ENCODE measurements around the gene RPL13.
"Not testable (repeated sequence)": the region's sequence is repeated elsewhere in the genome, so short reads cannot be mapped to it uniquely, and the experiment has no call there.

The RPL13 gene

GRCh38 chr16:89581045-89581695 lies 20.7 kb downstream of the RPL13 start:
- DNase-seq (ENCODE audit: low spot score in 2 of 2), result no peak
- no peaks in the 10 kb centered on the region for H3K9me3 Mint-ChIP-seq
- no peak overlapping the region for H3K4me3 Mint-ChIP-seq
- no peaks in the 10 kb centered on the region for H3K4me1 Mint-ChIP-seq
- no peak overlapping the region for H3K27ac Mint-ChIP-seq (ENCODE audit: low read depth)
- ATAC-seq (replicated peaks; ENCODE audit: extremely low read depth, poor library complexity, severe bottlenecking), result no peak
- H3K36me3 Mint-ChIP-seq (ENCODE audit: insufficient read depth), result peaks cover 8% of the 10 kb centered on the region
- H3K27me3 Mint-ChIP-seq, result no peaks in the 10 kb centered on the region

DNA sequence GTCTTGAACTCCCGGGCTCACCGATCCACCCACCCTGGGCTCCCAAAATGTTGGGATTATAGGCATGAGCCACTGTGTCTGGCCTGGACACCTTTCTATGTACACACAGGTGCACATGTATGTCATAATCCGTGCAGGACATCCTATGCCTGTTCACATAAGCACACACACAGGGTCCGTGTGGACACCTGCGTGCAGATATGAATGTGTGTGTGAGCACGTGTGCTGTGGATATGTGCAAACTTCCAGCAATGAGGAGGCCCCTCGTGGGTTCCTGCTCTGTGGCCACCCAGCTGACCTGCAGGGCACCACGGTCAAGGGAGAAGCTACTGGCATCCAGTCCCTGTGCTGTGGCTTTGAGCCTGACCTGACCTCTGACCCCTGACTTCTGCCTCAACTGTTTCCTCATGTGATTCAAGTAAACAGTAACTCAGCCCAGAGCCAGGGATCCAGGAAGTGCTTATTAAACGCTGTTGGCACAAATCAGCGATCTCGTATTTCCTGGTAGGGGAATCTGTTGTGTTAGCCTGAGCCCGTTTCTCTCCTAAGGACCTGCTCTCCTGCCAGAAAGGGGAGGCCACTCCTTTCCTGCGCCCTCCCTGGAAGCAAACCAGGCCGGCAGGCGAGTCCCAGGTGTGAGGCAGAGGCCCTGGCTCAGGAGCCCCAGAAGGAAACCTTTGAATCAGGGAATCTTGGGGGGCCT lies 21.5 kb downstream of the RPL13 start:
- Mint-ChIP-seq H3K4me3 (no peak overlapping the region), H3K36me3 (ENCODE audit: insufficient read depth) (peaks cover 8% of the 10 kb centered on the region), H3K4me1 (no peaks in the 10 kb centered on the region), H3K27me3 (no peaks in the 10 kb centered on the region), H3K9me3 (no peaks in the 10 kb centered on the region), H3K27ac (ENCODE audit: low read depth) (no peak overlapping the region)
- ATAC-seq (replicated peaks; ENCODE audit: extremely low read depth, poor library complexity, severe bottlenecking), result no peak
- DNase-seq (ENCODE audit: low spot score in 2 of 2), result no peak

GRCh38 chr16:89582614-89583196 lies 22.2 kb downstream of the RPL13 start:
- H3K9me3 Mint-ChIP-seq, result no peaks in the 10 kb centered on the region
- no peak for ATAC-seq (replicated peaks; ENCODE audit: extremely low read depth, poor library complexity, severe bottlenecking)
- DNase-seq (ENCODE audit: low spot score in 2 of 2), result no peak
- H3K4me1 Mint-ChIP-seq, result no peaks in the 10 kb centered on the region
- no peak overlapping the region for H3K27ac Mint-ChIP-seq (ENCODE audit: low read depth)
- H3K4me3 Mint-ChIP-seq, result no peak overlapping the region
- H3K36me3 Mint-ChIP-seq (ENCODE audit: insufficient read depth), result peaks cover 8% of the 10 kb centered on the region
- H3K27me3 Mint-ChIP-seq, result no peaks in the 10 kb centered on the region

DNA sequence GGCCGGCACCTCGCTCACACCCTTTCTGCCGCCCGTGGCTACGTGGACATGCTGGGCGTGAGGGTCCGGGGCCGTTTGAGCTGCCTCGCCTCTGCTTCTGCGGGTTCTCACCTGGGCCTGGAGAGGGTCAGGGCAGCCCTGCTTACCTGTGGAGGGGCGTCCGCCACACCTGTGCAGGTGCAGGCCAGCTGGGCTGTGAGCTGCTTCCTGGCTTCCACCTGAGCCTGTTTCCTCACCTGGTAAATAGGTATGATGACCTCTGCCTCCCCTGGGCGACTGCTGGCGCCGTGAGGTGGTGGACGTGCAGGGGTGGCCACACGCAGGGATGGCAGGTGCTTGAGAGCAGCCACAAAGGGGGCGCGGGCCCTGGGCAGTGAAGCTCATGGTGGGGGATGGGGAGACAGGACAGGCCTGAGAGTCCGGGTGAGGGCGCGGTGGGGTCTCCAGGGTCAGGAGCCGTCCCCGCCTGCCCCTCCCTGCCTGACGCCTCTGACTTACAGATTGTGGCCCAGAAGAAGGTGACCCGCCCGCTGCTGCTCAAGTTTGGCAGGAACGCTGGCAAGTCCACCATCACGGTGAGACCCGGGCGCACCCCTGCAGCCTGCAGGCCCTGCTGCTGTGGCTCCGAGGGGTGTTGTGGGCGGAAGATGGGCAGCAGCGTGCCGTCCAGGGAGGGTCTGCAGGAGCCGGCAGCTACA lies 22.9 kb downstream of the RPL13 start:
- Mint-ChIP-seq H3K27ac (ENCODE audit: low read depth) (no peak overlapping the region), H3K36me3 (ENCODE audit: insufficient read depth) (peaks cover 6% of the 10 kb centered on the region), H3K4me1 (no peaks in the 10 kb centered on the region), H3K9me3 (no peaks in the 10 kb centered on the region), H3K4me3 (no peak overlapping the region), H3K27me3 (no peaks in the 10 kb centered on the region)
- DNase-seq (ENCODE audit: low spot score in 2 of 2), result no peak
- no peak for ATAC-seq (replicated peaks; ENCODE audit: extremely low read depth, poor library complexity, severe bottlenecking)

DNA sequence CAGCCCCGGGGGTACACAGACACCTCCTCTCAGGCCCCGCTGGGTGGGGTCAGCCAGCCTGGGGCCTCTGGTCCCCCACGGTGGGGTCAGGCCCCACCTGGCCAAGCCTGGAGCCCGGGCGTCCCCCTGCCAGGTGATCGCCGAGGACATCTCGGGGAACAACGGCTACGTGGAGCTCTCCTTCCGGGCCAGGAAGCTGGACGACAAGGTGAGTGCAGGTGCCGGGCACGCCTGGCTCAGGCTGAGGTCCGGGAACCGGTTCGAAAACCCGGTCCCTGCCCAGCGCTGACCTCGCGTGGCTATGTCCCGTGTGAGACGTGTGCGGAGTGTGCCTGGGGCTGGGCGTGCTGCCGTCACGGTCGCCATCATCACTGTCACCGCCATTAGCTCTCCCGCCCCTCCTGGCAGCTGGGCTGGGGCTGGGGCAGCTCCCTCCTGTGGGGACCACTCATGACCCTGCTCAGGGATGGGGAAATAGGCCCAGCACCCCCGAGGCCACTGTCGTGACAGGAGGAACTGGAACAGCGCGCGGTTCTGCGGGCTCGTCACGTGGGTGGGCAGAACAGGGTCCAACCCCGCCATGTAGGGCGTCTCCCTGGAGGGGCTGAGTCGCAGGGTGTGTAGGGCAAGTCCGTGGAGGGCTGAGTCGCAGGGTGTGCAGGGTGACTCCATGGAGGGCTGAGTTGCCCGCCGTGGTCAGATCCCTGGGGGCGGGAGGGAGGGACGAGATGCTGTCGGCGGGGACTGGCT lies 23.6 kb downstream of the RPL13 start:
- peaks cover 4% of the 10 kb centered on the region for H3K36me3 Mint-ChIP-seq (ENCODE audit: insufficient read depth)
- no peaks in the 10 kb centered on the region for H3K4me1 Mint-ChIP-seq
- H3K9me3 Mint-ChIP-seq, result no peaks in the 10 kb centered on the region
- no peak overlapping the region for H3K27ac Mint-ChIP-seq (ENCODE audit: low read depth)
- no peaks in the 10 kb centered on the region for H3K27me3 Mint-ChIP-seq
- no peak overlapping the region for H3K4me3 Mint-ChIP-seq
- no peak for ATAC-seq (replicated peaks; ENCODE audit: extremely low read depth, poor library complexity, severe bottlenecking)
- DNase-seq (ENCODE audit: low spot score in 2 of 2), result no peak

GRCh38 chr16:89584768-89585549 lies 24.5 kb downstream of the RPL13 start:
- no peak overlapping the region for H3K27ac Mint-ChIP-seq (ENCODE audit: low read depth)
- no peaks in the 10 kb centered on the region for H3K9me3 Mint-ChIP-seq
- H3K4me1 Mint-ChIP-seq, result no peaks in the 10 kb centered on the region
- peaks cover 4% of the 10 kb centered on the region for H3K36me3 Mint-ChIP-seq (ENCODE audit: insufficient read depth)
- DNase-seq (ENCODE audit: low spot score in 2 of 2) (no peak), ATAC-seq (replicated peaks; ENCODE audit: extremely low read depth, poor library complexity, severe bottlenecking) (no peak)
- no peak overlapping the region for H3K4me3 Mint-ChIP-seq
- no peaks in the 10 kb centered on the region for H3K27me3 Mint-ChIP-seq

DNA sequence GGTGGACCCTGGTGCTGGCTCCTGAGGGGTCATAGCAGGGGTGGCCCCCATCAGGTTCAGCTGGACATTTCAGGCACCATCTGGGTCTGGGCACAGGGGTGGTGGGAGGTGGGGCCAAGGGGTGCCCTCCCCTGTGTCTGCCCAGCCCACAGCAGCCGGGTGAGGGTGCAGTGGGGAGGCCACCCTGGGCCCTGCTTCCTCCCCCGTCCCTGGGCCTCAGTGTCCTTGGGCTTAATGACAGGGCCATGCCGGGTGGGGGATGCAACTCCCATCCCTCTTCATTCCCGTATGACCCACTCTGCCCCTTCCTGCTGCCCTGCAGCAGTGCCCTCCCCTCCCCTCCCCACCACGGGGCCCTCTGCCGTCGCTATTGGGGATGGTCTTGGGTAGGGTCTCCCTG lies 25.7 kb downstream of the RPL13 start:
- peaks cover 4% of the 10 kb centered on the region for H3K36me3 Mint-ChIP-seq (ENCODE audit: insufficient read depth)
- ATAC-seq (replicated peaks; ENCODE audit: extremely low read depth, poor library complexity, severe bottlenecking), result no peak
- no peaks in the 10 kb centered on the region for H3K4me1 Mint-ChIP-seq

GRCh38 chr16:89586853-89587252 lies 26.4 kb downstream of the RPL13 start:
- DNase-seq (ENCODE audit: low spot score in 2 of 2), result no peak
- H3K9me3 Mint-ChIP-seq, result no peaks in the 10 kb centered on the region
- no peak overlapping the region for H3K27ac Mint-ChIP-seq (ENCODE audit: low read depth)
- H3K4me1 Mint-ChIP-seq, result no peaks in the 10 kb centered on the region
- H3K36me3 Mint-ChIP-seq (ENCODE audit: insufficient read depth), result peaks cover 4% of the 10 kb centered on the region
- no peak overlapping the region for H3K4me3 Mint-ChIP-seq
- no peak for ATAC-seq (replicated peaks; ENCODE audit: extremely low read depth, poor library complexity, severe bottlenecking)
- H3K27me3 Mint-ChIP-seq, result no peaks in the 10 kb centered on the region

More for the DNA sequence above, 25.7 kb downstream of the RPL13 start:
- H3K27ac Mint-ChIP-seq (ENCODE audit: low read depth), result no peak overlapping the region
- no peak for DNase-seq (ENCODE audit: low spot score in 2 of 2)
- H3K4me3 Mint-ChIP-seq, result no peak overlapping the region
- no peaks in the 10 kb centered on the region for H3K27me3 Mint-ChIP-seq
- H3K9me3 Mint-ChIP-seq, result no peaks in the 10 kb centered on the region

GRCh38 chr16:89587676-89588075 lies 27.2 kb downstream of the RPL13 start:
- not testable (repeated sequence) for H3K9me3 Mint-ChIP-seq; ATAC-seq (replicated peaks; ENCODE audit: extremely low read depth, poor library complexity, severe bottlenecking); DNase-seq (ENCODE audit: low spot score in 2 of 2); H3K27ac Mint-ChIP-seq (ENCODE audit: low read depth); H3K4me1 Mint-ChIP-seq; H3K36me3 Mint-ChIP-seq (ENCODE audit: insufficient read depth); H3K27me3 Mint-ChIP-seq; H3K4me3 Mint-ChIP-seq

DNA sequence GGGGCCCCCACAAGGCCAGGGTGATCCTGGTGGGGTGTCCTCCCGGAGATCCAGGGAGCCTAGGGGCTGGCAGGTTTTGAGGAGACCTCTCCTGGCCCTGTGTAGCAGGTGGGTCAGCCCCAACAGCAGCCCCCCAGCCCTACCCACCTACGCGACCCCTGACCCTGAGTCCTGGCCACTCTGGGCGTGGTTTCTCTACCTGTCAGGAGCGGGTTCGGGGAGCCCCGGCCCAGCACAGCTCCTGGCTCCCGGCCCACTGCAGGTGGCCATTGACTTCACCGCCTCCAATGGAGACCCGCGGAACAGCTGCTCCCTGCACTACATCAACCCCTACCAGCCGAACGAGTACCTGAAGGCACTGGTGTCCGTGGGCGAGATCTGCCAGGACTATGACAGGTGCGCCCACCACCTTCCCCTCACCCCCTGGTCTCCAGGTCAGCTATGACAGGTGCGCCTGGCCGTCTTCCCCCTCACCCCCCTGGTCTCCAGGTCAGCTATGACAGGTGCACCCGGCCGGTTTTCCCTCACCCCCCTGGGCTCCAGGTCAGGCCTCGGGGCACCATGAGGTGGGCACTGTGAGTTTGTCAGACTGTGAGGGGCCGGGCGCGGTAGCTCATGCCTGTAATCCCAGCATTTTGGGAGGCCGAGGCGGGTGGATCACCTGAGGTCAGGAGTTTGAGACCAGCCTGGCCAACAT lies 28.1 kb downstream of the RPL13 start:
- Mint-ChIP-seq H3K9me3 (no peaks in the 10 kb centered on the region), H3K27ac (ENCODE audit: low read depth) (no peak overlapping the region), H3K4me1 (peaks cover 2% of the 10 kb centered on the region), H3K27me3 (no peaks in the 10 kb centered on the region), H3K36me3 (ENCODE audit: insufficient read depth) (peaks cover 7% of the 10 kb centered on the region), H3K4me3 (no peak overlapping the region)
- DNase-seq (ENCODE audit: low spot score in 2 of 2) (no peak), ATAC-seq (replicated peaks; ENCODE audit: extremely low read depth, poor library complexity, severe bottlenecking) (no peak)

GRCh38 chr16:89589241-89589926 lies 28.9 kb downstream of the RPL13 start:
- Mint-ChIP-seq H3K4me3 (no peak overlapping the region), H3K9me3 (no peaks in the 10 kb centered on the region)

More at GRCh38 chr16:89589241-89589926, 28.9 kb downstream of the RPL13 start:
- Mint-ChIP-seq H3K36me3 (ENCODE audit: insufficient read depth) (peaks cover 11% of the 10 kb centered on the region), H3K27ac (ENCODE audit: low read depth) (no peak overlapping the region), H3K4me1 (peaks cover 9% of the 10 kb centered on the region), H3K27me3 (no peaks in the 10 kb centered on the region)
- DNase-seq (ENCODE audit: low spot score in 2 of 2), result no peak
- no peak for ATAC-seq (replicated peaks; ENCODE audit: extremely low read depth, poor library complexity, severe bottlenecking)
